Activated CD8-positive, alpha-beta T cell treated with anti-CD3 and anti-CD28 coated beads, Interleukin-2, amount 10 ng/mL, durations not matched to agents 7 days and 5 days (primary cell): ENCODE measurements around the gene CCDC85C. TPM values are rescaled to one million over a fixed set of nuclear protein-coding genes. Genes with fewer than 3 reads are reported as not detected.
A peak's percentile ranks its signal among the peaks of the same experiment; 100 is the strongest.

ENCODE experiments used
- ATAC-seq: fragments of 150-1000 bp; cut with Tn5 transposase; one replicate; pipeline ENCODE4 v1.10.0; 2021; ENCODE audit warnings: moderate library complexity
- CTCF ChIA-PET: fragments of 350-600 bp; sonication (Branson Sonifier 250); formaldehyde crosslinking; loops from one replicate; lab custom pipeline; 2021; ENCODE audit warnings: antibody characterized with exemption; lab: Charles Lee
- POLR2A ChIA-PET: fragments of 350-600 bp; sonication (Branson Sonifier 250); formaldehyde crosslinking; loops from one replicate; lab custom pipeline; 2021; ENCODE audit warnings: antibody characterized with exemption; lab: Charles Lee
- DNase-seq: peaks from one replicate; pipeline ENCODE4 v3.0.0-alpha.2; 2020
- H3K27ac Mint-ChIP-seq: one replicate; pipeline ENCODE4 v1.8.0; 2021; ENCODE audit warnings: mild to moderate bottlenecking, mixed read lengths
- H3K27me3 Mint-ChIP-seq: one replicate; pipeline ENCODE4 v1.8.0; 2021; ENCODE audit warnings: low read depth, mixed read lengths
- H3K36me3 Mint-ChIP-seq: one replicate; pipeline ENCODE4 v1.8.0; 2021; ENCODE audit warnings: low read depth, mixed read lengths
- H3K4me1 Mint-ChIP-seq: one replicate; pipeline ENCODE4 v1.8.0; 2021; ENCODE audit warnings: low read depth, mixed read lengths
- H3K4me3 Mint-ChIP-seq: one replicate; pipeline ENCODE4 v1.8.0; 2021; ENCODE audit warnings: mild to moderate bottlenecking, mixed read lengths
- H3K9me3 Mint-ChIP-seq: one replicate; pipeline ENCODE4 v1.8.0; 2022; ENCODE audit warnings: mixed read lengths; ENCODE audit not compliant: insufficient read depth
- total RNA-seq, 2 experiments: library from RNA; stranded (reverse); gene quantifications; one replicate each; pipeline ENCODE4 v1.2.3, GENCODE V29; 2021

The CCDC85C gene
- total RNA-seq, 2 experiments from 2014 or later: 7.5 to 8.9 TPM

DNA sequence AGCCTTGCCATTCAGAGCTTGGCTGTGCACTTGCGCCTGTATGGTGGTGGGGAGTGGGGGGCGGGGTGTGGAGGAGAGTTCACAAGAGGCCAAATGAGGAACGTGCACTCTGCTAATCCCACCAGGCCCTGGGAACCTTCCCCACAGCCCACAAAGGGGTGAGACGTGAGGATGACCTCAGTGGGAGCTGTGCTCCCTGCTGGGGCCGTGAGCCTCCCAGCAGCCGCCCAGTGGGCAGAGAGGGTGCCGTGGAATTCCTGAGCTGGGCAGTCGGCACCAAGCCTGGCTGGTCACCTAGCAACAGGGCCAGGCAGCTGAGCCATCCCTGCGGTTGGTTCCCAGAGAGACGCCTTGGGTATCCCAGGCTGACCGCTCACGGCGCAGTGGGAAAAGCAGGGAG is 69.1 kb downstream of the CCDC85C start:
- CTCF ChIA-PET: no interaction called here
- no peaks in the 10 kb centered on the region for H3K9me3 Mint-ChIP-seq
- no peaks in the 10 kb centered on the region for H3K36me3 Mint-ChIP-seq
- no peak for DNase-seq
- no peak overlapping the region for H3K27ac Mint-ChIP-seq
- no peaks in the 10 kb centered on the region for H3K4me1 Mint-ChIP-seq
- ATAC-seq: no peak
- POLR2A ChIA-PET: no interaction called here
- no peak overlapping the region for H3K4me3 Mint-ChIP-seq
- H3K27me3 Mint-ChIP-seq: no peaks in the 10 kb centered on the region

DNA sequence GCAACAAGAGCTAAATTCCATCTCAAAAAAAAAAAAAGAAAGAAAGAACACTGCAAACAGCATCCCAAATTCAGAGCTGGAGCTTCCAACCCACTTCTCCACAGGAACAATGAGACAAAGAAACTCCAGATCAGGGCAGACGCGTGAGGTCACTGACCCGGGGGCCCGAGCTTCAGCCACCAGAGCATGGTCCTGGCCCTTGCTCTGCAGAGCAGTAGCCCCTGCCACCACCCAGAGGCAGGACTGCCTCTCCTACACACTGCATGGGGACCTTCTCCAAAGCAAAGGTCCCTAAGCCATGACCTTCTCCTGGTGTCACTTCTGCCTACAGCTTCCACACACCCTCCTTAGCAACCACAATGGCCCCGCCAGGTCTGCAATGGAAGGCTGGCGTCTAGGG is 69.7 kb downstream of the CCDC85C start:
- H3K9me3 Mint-ChIP-seq: no peaks in the 10 kb centered on the region
- ATAC-seq (no peak), DNase-seq (no peak)
- ChIA-PET CTCF (no interaction called here), POLR2A (no interaction called here)
- H3K27me3 Mint-ChIP-seq: no peaks in the 10 kb centered on the region
- H3K27ac Mint-ChIP-seq: no peak overlapping the region
- no peaks in the 10 kb centered on the region for H3K36me3 Mint-ChIP-seq
- no peaks in the 10 kb centered on the region for H3K4me1 Mint-ChIP-seq
- no peak overlapping the region for H3K4me3 Mint-ChIP-seq

DNA sequence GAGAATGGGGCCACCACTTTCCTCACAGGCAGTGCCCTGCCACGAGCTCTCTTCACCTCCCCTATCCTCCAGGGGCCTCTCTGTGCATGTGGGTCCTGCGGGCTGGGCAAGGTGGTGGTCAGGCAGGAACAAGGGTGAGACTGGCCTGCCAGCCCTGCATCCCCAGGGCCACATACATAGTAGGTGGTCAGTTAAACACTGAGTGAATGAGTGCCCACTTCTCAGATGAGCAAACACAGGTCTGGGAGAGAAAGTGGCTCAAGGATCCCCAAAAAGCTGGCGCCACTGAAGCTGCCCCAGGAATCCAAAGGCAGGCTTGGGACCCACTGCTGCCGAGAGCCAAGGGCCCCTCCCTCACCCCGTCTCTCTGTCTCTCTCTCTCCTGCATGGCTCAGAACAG is 71.7 kb downstream of the CCDC85C start:
- ChIA-PET POLR2A (no interaction called here), CTCF (no interaction called here)
- Mint-ChIP-seq H3K4me3 (no peak overlapping the region), H3K4me1 (no peaks in the 10 kb centered on the region), H3K36me3 (no peaks in the 10 kb centered on the region), H3K27me3 (no peaks in the 10 kb centered on the region), H3K27ac (no peak overlapping the region), H3K9me3 (no peaks in the 10 kb centered on the region)
- ATAC-seq (no peak), DNase-seq (no peak)

DNA sequence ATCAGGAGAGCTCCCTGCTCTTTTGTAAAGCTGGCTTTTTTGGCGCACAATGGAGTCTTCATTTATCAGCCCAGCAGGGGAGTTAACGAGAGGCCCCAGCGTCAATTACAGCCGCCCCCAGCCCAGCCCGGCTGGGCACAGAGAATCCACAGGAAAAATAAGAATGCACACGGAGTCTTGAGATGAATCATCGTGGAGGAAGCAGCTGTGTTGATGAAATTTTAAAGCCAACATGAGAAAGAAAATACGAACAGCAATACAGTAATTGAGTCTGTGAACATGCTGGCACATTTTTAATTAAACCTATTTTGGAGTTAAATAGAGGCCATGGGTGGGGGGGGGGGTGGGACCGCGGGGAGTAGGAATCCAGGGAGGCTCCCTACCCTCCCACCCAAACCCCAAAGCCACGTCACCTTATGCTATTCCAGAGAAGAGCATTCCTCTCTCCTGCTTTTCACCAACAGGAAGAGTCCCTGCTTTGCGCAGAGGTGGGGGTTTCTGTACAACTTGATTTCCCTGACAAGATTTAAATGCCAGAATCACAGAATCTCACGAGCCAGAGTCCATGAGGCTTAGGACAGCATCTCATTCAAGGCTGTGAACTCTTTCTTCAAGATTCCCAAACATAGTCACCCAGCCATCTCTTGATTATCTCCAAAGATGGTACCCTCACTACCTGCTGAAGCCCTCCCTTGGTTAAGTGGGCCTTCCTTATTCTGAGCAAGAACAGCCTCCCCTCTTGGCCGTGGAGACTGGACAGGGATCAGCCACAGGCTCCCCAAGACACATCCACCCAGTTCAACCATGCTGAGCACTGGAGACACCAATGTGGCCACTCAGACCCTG is 72.5 kb downstream of the CCDC85C start:
- H3K27me3 Mint-ChIP-seq: no peaks in the 10 kb centered on the region
- no peak overlapping the region for H3K4me3 Mint-ChIP-seq
- H3K36me3 Mint-ChIP-seq: no peaks in the 10 kb centered on the region
- ATAC-seq (no peak), DNase-seq (no peak)
- no peaks in the 10 kb centered on the region for H3K4me1 Mint-ChIP-seq
- no peaks in the 10 kb centered on the region for H3K9me3 Mint-ChIP-seq
- CTCF ChIA-PET: no interaction called here
- POLR2A ChIA-PET: no interaction called here
- H3K27ac Mint-ChIP-seq: no peak overlapping the region

GRCh38 chr14:99530407-99531155 is 73.4 kb downstream of the CCDC85C start:
- ChIA-PET CTCF (no interaction called here), POLR2A (no interaction called here)
- H3K4me1 Mint-ChIP-seq: no peaks in the 10 kb centered on the region
- DNase-seq (no peak), ATAC-seq (no peak)
- H3K9me3 Mint-ChIP-seq: no peaks in the 10 kb centered on the region
- H3K36me3 Mint-ChIP-seq: no peaks in the 10 kb centered on the region
- no peak overlapping the region for H3K27ac Mint-ChIP-seq
- H3K4me3 Mint-ChIP-seq: no peak overlapping the region
- no peaks in the 10 kb centered on the region for H3K27me3 Mint-ChIP-seq

- no peaks in the 10 kb centered on the region for H3K9me3 Mint-ChIP-seq
- H3K36me3 Mint-ChIP-seq: no peaks in the 10 kb centered on the region
- no peak overlapping the region for H3K27ac Mint-ChIP-seq
- CTCF ChIA-PET: no interaction called here
- no peak for ATAC-seq
- POLR2A ChIA-PET: no interaction called here
- peaks cover 6% of the 10 kb centered on the region for H3K4me1 Mint-ChIP-seq
- no peak for DNase-seq
- H3K27me3 Mint-ChIP-seq: no peaks in the 10 kb centered on the region
- H3K4me3 Mint-ChIP-seq: no peak overlapping the region
Measured at GRCh38 chr14:99529899-99530298, 74.1 kb downstream of the CCDC85C start.

DNA sequence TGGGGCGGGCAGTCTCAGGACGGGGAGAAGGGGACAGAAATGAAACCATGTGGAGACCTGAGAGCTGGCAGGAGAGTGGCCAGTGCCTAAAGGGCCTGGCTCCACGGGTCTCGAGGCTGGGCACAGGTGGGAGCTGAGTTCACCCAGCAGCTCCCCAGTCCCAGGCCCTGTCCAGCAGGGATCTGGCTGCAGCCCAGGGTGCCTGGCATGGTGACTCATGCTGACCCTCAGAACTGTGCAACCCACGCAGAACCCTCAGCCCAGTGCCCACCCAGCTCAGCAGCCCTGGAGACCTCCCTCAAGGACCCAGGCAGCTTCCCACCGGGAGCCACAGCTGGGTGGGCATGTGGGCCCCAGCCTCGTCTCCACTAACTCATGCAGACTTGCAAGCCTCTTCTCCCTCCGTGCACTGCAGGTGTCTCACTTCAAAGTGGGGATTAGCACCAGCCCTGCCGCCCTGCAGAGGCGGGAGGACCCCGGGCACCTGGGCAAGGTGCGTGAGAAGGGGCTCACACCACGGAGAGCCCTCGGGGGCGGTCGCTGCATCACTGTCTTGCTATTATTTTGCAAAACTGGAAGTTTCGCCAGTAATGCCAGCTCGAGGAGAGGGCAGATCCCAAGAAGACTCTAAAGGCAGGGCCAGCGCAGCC is 76.5 kb downstream of the CCDC85C start:
- POLR2A ChIA-PET: no interaction called here
- no peak overlapping the region for H3K4me3 Mint-ChIP-seq
- CTCF ChIA-PET: interaction anchor here (1.3 kb wide), 1 partner anchor 11 kb away, joined by 3 read pairs; no protein-coding TSS in a partner anchor
- no peaks in the 10 kb centered on the region for H3K27me3 Mint-ChIP-seq
- peaks cover 8% of the 10 kb centered on the region for H3K4me1 Mint-ChIP-seq
- no peak for DNase-seq
- H3K9me3 Mint-ChIP-seq: no peaks in the 10 kb centered on the region
- H3K36me3 Mint-ChIP-seq: no peaks in the 10 kb centered on the region
- no peak overlapping the region for H3K27ac Mint-ChIP-seq
- no peak for ATAC-seq

DNA sequence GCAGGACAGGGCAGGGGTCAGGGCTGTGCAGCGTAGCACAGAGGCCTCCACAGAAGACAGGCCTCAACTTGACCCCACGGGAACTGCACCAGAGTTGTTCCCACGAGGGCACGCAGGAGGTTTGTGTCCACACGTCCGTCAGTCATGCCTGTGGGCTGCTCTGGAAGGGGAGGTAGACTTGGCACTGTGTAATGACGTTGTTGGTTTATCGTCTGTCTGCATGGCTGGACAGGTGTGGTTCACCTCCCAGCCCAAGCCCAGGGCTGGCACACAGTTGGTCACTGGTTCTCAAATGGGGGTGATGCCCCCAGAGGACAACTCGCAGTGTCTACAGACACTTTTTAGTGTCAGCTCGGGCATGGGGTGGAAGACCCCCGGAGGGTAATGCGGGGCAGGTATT is 77.0 kb downstream of the CCDC85C start:
- Mint-ChIP-seq H3K27me3 (no peaks in the 10 kb centered on the region), H3K36me3 (no peaks in the 10 kb centered on the region), H3K27ac (no peak overlapping the region), H3K9me3 (no peaks in the 10 kb centered on the region), H3K4me1 (peaks cover 8% of the 10 kb centered on the region), H3K4me3 (no peak overlapping the region)
- no peak for DNase-seq
- ATAC-seq: no peak
- CTCF ChIA-PET: no interaction called here
- POLR2A ChIA-PET: no interaction called here

- no peak overlapping the region for H3K4me3 Mint-ChIP-seq
- peak overlapping the region; percentile 20 for H3K27ac Mint-ChIP-seq
- ATAC-seq: no peak
- no peaks in the 10 kb centered on the region for H3K27me3 Mint-ChIP-seq
- H3K36me3 Mint-ChIP-seq: no peaks in the 10 kb centered on the region
- H3K9me3 Mint-ChIP-seq: no peaks in the 10 kb centered on the region
- POLR2A ChIA-PET: interaction anchor here (1.4 kb wide), 1 partner anchor 80 kb away, joined by 3 read pairs; no protein-coding TSS in a partner anchor
- CTCF ChIA-PET: interaction anchor here (0.9 to 1.2 kb wide), 5 partner anchors 10 to 105 kb away, joined by 3 to 6 read pairs (median 4); no protein-coding TSS in a partner anchor
- H3K4me1 Mint-ChIP-seq: peaks cover 8% of the 10 kb centered on the region
- DNase-seq: no peak
Measured at GRCh38 chr14:99525699-99526080, 78.3 kb downstream of the CCDC85C start.

GRCh38 chr14:99524804-99525698 is 79.0 kb downstream of the CCDC85C start:
- Mint-ChIP-seq H3K4me1 (peaks cover 8% of the 10 kb centered on the region), H3K36me3 (no peaks in the 10 kb centered on the region), H3K9me3 (no peaks in the 10 kb centered on the region), H3K27ac (peak overlapping the region; percentile 88), H3K4me3 (no peak overlapping the region), H3K27me3 (no peaks in the 10 kb centered on the region)
- DNase-seq (peak; percentile 52), ATAC-seq (peak; percentile 63)
- CTCF ChIA-PET: interaction anchor here (0.9 to 1.2 kb wide), 6 partner anchors 10 to 105 kb away, joined by 3 to 6 read pairs (median 4); no protein-coding TSS in a partner anchor
- POLR2A ChIA-PET: interaction anchor here (0.5 to 1.4 kb wide), 2 partner anchors 38 to 80 kb away, joined by 3 read pairs; no protein-coding TSS in a partner anchor

GRCh38 chr14:99524091-99524661 is 79.8 kb downstream of the CCDC85C start:
- Mint-ChIP-seq H3K4me3 (no peak overlapping the region), H3K4me1 (peaks cover 8% of the 10 kb centered on the region), H3K27ac (no peak overlapping the region), H3K27me3 (no peaks in the 10 kb centered on the region), H3K36me3 (no peaks in the 10 kb centered on the region), H3K9me3 (no peaks in the 10 kb centered on the region)
- ChIA-PET POLR2A (no interaction called here), CTCF (interaction anchor here (1.2 kb wide), 2 partner anchors 75 to 104 kb away, joined by 3 read pairs; no protein-coding TSS in a partner anchor)
- no peak for ATAC-seq
- no peak for DNase-seq
